WTC11 (cell line): ENCODE measurements around the gene TUBGCP2.

Source experiments
- IRF2 ChIP-seq: sonication (generic); formaldehyde crosslinking; IDR thresholded peaks from 2 replicates; pipeline ENCODE4 v1.8.0; 2022; ENCODE audit warnings: low read depth, missing genetic modification reagents, borderline replicate concordance
- TEAD4 ChIP-seq: sonication (generic); formaldehyde crosslinking; IDR thresholded peaks from 2 replicates; pipeline ENCODE4 v1.8.0; 2022; ENCODE audit warnings: mild to moderate bottlenecking, missing genetic modification reagents
- TF ChIP-seq, protein P1 (sequence below): fragments of 200-600 bp; IDR thresholded peaks from 2 replicates; pipeline ENCODE4 v1.8.0; 2022; ENCODE audit warnings: antibody characterized with exemption
- TF ChIP-seq, protein P2 (sequence below): sonication (generic); formaldehyde crosslinking; conservative IDR thresholded peaks from 2 replicates; pipeline ENCODE4 v1.8.1; 2022; ENCODE audit warnings: mild to moderate bottlenecking, missing genetic modification reagents
- TF ChIP-seq, protein P3 (sequence below): sonication (generic); formaldehyde crosslinking; IDR thresholded peaks from 2 replicates; pipeline ENCODE4 v1.8.0; 2022; ENCODE audit warnings: mild to moderate bottlenecking, missing genetic modification reagents
- TF ChIP-seq, protein P4 (sequence below): sonication (generic); formaldehyde crosslinking; IDR thresholded peaks from 2 replicates; pipeline ENCODE4 v1.8.0; 2022; ENCODE audit warnings: mild to moderate bottlenecking, missing genetic modification reagents

DNA sequence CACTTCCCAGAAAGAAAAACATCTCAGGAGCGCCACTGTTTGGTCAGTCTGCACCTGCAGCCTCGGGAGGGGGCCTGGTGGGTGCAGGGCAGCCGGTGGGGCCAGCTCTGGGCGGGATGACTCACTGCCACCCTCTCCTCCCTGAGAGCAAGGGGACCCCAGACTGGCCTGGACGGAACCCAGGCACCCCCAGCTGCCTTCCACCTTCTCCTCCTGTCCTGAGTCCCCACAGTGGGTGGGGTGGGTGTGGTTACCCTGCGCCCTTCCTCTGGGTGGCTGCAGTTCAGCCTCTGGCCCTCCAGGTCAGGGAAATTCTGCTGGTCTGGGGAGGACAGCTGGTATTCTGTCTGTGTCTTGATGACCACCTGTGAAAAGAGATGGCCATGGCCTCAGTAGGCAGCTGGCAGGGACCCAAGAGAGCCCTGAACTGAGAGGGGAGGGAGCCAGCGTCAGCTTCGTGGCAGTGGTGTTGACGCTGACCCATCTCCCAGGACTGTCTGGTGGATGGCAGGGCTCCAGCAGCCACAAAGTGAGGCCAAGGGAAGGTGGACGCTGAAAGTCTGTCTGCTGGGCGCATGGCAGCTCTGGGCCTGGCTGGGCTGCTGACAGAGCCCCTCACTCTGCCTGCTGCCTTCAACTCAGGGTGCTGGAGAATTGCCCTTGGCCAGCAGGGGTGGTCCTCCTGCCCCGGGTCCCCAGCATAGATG is 19.1 kb upstream of the TUBGCP2 start:
- TF ChIP-seq IRF2 (CRISPR knock-in tag) (no peak), TEAD4 (CRISPR knock-in tag) (no peak)
- TF ChIP-seq, protein P1, sequence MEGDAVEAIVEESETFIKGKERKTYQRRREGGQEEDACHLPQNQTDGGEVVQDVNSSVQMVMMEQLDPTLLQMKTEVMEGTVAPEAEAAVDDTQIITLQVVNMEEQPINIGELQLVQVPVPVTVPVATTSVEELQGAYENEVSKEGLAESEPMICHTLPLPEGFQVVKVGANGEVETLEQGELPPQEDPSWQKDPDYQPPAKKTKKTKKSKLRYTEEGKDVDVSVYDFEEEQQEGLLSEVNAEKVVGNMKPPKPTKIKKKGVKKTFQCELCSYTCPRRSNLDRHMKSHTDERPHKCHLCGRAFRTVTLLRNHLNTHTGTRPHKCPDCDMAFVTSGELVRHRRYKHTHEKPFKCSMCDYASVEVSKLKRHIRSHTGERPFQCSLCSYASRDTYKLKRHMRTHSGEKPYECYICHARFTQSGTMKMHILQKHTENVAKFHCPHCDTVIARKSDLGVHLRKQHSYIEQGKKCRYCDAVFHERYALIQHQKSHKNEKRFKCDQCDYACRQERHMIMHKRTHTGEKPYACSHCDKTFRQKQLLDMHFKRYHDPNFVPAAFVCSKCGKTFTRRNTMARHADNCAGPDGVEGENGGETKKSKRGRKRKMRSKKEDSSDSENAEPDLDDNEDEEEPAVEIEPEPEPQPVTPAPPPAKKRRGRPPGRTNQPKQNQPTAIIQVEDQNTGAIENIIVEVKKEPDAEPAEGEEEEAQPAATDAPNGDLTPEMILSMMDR = no peak
- TF ChIP-seq, protein P2, sequence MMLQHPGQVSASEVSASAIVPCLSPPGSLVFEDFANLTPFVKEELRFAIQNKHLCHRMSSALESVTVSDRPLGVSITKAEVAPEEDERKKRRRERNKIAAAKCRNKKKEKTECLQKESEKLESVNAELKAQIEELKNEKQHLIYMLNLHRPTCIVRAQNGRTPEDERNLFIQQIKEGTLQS (CRISPR knock-in tag) = no peak
- TF ChIP-seq, protein P3, sequence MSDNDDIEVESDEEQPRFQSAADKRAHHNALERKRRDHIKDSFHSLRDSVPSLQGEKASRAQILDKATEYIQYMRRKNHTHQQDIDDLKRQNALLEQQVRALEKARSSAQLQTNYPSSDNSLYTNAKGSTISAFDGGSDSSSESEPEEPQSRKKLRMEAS = no peak
- TF ChIP-seq, protein P4, sequence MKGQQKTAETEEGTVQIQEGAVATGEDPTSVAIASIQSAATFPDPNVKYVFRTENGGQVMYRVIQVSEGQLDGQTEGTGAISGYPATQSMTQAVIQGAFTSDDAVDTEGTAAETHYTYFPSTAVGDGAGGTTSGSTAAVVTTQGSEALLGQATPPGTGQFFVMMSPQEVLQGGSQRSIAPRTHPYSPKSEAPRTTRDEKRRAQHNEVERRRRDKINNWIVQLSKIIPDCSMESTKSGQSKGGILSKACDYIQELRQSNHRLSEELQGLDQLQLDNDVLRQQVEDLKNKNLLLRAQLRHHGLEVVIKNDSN (CRISPR knock-in tag) = no peak
